Left lung (tissue), 10 donors: ENCODE results near the gene TFPI2. TPM values are rescaled to one million over a fixed set of nuclear protein-coding genes. Genes with fewer than 3 reads are reported as not detected.

Experiments used
- ATAC-seq: fragments of 200-7000 bp; cut with Tn5 transposase; one replicate; pipeline ENCODE4 v1.9.1; 2020; ENCODE audit warnings: moderate library complexity
- DNase-seq, 4 donors: peaks; one replicate each; pipeline ENCODE4 v3.0.0-alpha.2; 2013 to 2020
- H3K27ac ChIP-seq, 2 donors: fragments of 200-600 bp; sonication (generic) in 1 of 2; one replicate each; pipeline versions ENCODE4 v1.5.0 to v1.8.0; 2020 to 2021
- H3K27me3 ChIP-seq, 2 donors: fragments of 200-600 bp; sonication (generic) in 1 of 2; one replicate each; pipeline versions ENCODE4 v1.5.0 to v1.8.0; 2020 to 2021
- H3K36me3 ChIP-seq, 2 donors: fragments of 200-600 bp; sonication (generic) in 1 of 2; one replicate each; pipeline versions ENCODE4 v1.5.0 to v1.8.0; 2020 to 2021
- H3K4me1 ChIP-seq, 2 donors: fragments of 200-600 bp; one replicate each; pipeline ENCODE4 v1.8.0; 2021
- H3K4me3 ChIP-seq, 2 donors: fragments of 200-600 bp; sonication (generic) in 1 of 2; one replicate each; pipeline versions ENCODE4 v1.5.0 to v1.8.0; 2020 to 2021; ENCODE audit warnings: mild to moderate bottlenecking in 1 of 2
- H3K9me3 ChIP-seq, 2 donors: fragments of 200-600 bp; sonication (generic) in 1 of 2; one replicate each; pipeline versions ENCODE4 v1.5.0 to v1.8.0; 2020 to 2021
- CTCF ChIP-seq, 2 donors: fragments of 200-600 bp; sonication (generic) in 1 of 2; IDR thresholded peaks; one replicate each; pipeline versions ENCODE4 v1.5.0 to v1.8.0; 2021; ENCODE audit warnings: antibody characterized with exemption in 2 of 2
- intact Hi-C, 2 donors: fragments of 100-400 bp; cut with DNase I; formaldehyde crosslinking; loops; one replicate each; pipeline versions ENCODE4 v1.11.2 to v1.14.2; 2022
- polyA plus RNA-seq, 6 donors: library from polyadenylated mRNA; unstranded; fragments of 120-200 nt; gene quantifications; one replicate each; pipeline ENCODE4 v1.2.1, GENCODE V29; 2013; ENCODE audit not compliant: insufficient read length in 6 of 6
- total RNA-seq, 2 donors: library from RNA; stranded (reverse); fragmentation: NEBNext Ultra II Directional; extraction: Animal tissue kit (Norgen Biotek cat#: 25700); gene quantifications; one replicate each; pipeline ENCODE4 v1.2.1, GENCODE V29; 2021
- donor health status: DM: no; HTN: yes; CAD: no.
- donor health status: DM: no; HTN: no; CAD: no.

Gene TFPI2
- total and polyA plus RNA-seq, 8 donors: 2.8 to 15.9 (median 7.1) TPM

GRCh38 chr7:93855797-93856196 is 34.8 kb downstream of the TFPI2 start:
- no peak for ATAC-seq
- no peaks in the 10 kb centered on the region for H3K4me1 ChIP-seq
- TF ChIP-seq CTCF (IDR thresholded peaks at IDR 0.05): no peak
- DNase-seq: no peak
- H3K4me3 ChIP-seq: no peak overlapping the region
- no peaks in the 10 kb centered on the region for H3K27me3 ChIP-seq
- no peak overlapping the region for H3K27ac ChIP-seq
- H3K36me3 ChIP-seq: no peaks in the 10 kb centered on the region
- H3K9me3 ChIP-seq: no peaks in the 10 kb centered on the region
- intact Hi-C loops: no loop called here

DNA sequence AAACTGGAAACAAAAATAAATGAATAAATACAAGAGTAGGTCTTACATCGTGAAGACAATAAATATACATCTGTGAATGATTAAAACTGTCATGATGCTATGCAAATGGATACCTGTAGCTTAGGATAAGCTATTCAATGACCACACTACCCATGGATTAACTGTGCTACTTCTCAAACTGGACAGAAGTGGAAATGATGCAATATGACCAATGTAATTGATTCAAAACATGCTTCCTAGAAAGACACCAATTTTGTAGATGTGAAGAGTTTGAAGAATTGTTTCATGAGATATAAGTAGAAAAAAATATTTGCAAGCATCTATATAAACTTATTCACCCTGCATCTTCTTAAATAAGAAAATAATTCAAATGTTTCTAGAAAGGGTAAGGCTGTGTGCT is 36.1 kb downstream of the TFPI2 start:
- H3K4me3 ChIP-seq: no peak overlapping the region
- no peak for TF ChIP-seq CTCF (IDR thresholded peaks at IDR 0.05)
- H3K27me3 ChIP-seq: no peaks in the 10 kb centered on the region
- DNase-seq (no peak), ATAC-seq (no peak)
- intact Hi-C loops: no loop called here
- H3K36me3 ChIP-seq: no peaks in the 10 kb centered on the region
- H3K9me3 ChIP-seq: no peaks in the 10 kb centered on the region
- no peak overlapping the region for H3K27ac ChIP-seq
- no peaks in the 10 kb centered on the region for H3K4me1 ChIP-seq

DNA sequence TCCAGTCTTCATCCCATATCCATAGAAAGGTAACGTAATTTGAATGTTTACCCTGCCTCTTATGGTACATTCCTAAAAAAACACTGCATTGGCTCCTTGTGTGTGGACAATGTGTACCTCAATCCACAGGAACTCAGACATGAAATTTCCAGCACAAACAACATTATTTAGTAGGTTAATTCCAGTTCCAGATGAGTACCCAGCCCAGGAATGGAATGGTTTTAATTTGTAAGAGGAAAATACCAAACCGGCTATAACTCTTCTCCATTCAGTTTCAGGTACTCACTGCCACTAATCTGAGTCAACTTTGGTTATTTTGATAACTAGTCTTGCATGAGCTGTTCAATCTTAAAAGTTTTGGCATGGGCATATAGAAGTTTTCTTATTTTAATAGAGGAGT is 39.0 kb downstream of the TFPI2 start:
- Histone ChIP-seq H3K36me3 (no peaks in the 10 kb centered on the region), H3K27ac (no peak overlapping the region), H3K9me3 (no peaks in the 10 kb centered on the region), H3K27me3 (no peaks in the 10 kb centered on the region), H3K4me3 (no peak overlapping the region), H3K4me1 (no peaks in the 10 kb centered on the region)
- DNase-seq: no peak
- intact Hi-C loops: no loop called here
- TF ChIP-seq CTCF (IDR thresholded peaks at IDR 0.05): no peak
- ATAC-seq: no peak

- H3K36me3 ChIP-seq: no peaks in the 10 kb centered on the region
- intact Hi-C loops: no loop called here
- H3K4me1 ChIP-seq: no peaks in the 10 kb centered on the region
- H3K4me3 ChIP-seq: no peak overlapping the region
- ATAC-seq (no peak), DNase-seq (no peak)
- H3K9me3 ChIP-seq: no peaks in the 10 kb centered on the region
- H3K27ac ChIP-seq: no peak overlapping the region
- H3K27me3 ChIP-seq: no peaks in the 10 kb centered on the region
- TF ChIP-seq CTCF (IDR thresholded peaks at IDR 0.05): no peak
Measured at GRCh38 chr7:93843260-93843659, 47.3 kb downstream of the TFPI2 start.

- Histone ChIP-seq H3K4me3 (no peak overlapping the region), H3K27me3 (no peaks in the 10 kb centered on the region), H3K4me1 (no peaks in the 10 kb centered on the region), H3K36me3 (no peaks in the 10 kb centered on the region), H3K9me3 (no peaks in the 10 kb centered on the region), H3K27ac (no peak overlapping the region)
- ATAC-seq: no peak
- no peak for TF ChIP-seq CTCF (IDR thresholded peaks at IDR 0.05)
- no peak for DNase-seq
- intact Hi-C loops: no loop called here
Measured at GRCh38 chr7:93838966-93839365, 51.6 kb downstream of the TFPI2 start.
